GM19043 (cell line): Measurements from ENCODE around the gene STK10.
A peak's percentile ranks its signal among the peaks of the same experiment; 100 is the strongest.

Experiments used
- ATAC-seq: cut with Tn5 transposase; IDR thresholded peaks from one replicate; pipeline ENCODE4 v1.9.1; 2021; ENCODE audit warnings: low read depth; ENCODE audit not compliant: unreplicated experiment

Gene STK10

GRCh38 chr5:172144931-172145869, 42.8 kb downstream of the STK10 start:
- ATAC-seq = no peak

- ATAC-seq = peak; percentile 67
Observed at GRCh38 chr5:172144291-172144815, 43.7 kb downstream of the STK10 start.

GRCh38 chr5:172143875-172144274, 44.1 kb downstream of the STK10 start:
- ATAC-seq = no peak

GRCh38 chr5:172142709-172143215, 45.3 kb downstream of the STK10 start:
- no peak for ATAC-seq

GRCh38 chr5:172141949-172142319, 46.1 kb downstream of the STK10 start:
- no peak for ATAC-seq

GRCh38 chr5:172140866-172141265, 47.2 kb downstream of the STK10 start:
- ATAC-seq = no peak

GRCh38 chr5:172140120-172140519, 47.9 kb downstream of the STK10 start:
- ATAC-seq = no peak

GRCh38 chr5:172137046-172137445, 51.0 kb downstream of the STK10 start:
- ATAC-seq = no peak

- no peak for ATAC-seq
Observed at GRCh38 chr5:172133359-172134029, 54.5 kb downstream of the STK10 start.

GRCh38 chr5:172131690-172132089, 56.3 kb downstream of the STK10 start:
- no peak for ATAC-seq

GRCh38 chr5:172129256-172129910, 58.6 kb downstream of the STK10 start:
- ATAC-seq = no peak

GRCh38 chr5:172127581-172127980, 60.4 kb downstream of the STK10 start:
- no peak for ATAC-seq

GRCh38 chr5:172123269-172123692, 64.7 kb downstream of the STK10 start:
- no peak for ATAC-seq

GRCh38 chr5:172119921-172120688, 67.9 kb downstream of the STK10 start:
- ATAC-seq = no peak

- ATAC-seq = no peak
Observed at GRCh38 chr5:172118891-172119290, 69.1 kb downstream of the STK10 start.

GRCh38 chr5:172117977-172118701, 69.9 kb downstream of the STK10 start:
- ATAC-seq = no peak

GRCh38 chr5:172115541-172115982, 72.5 kb downstream of the STK10 start:
- ATAC-seq = no peak

- ATAC-seq = peak; percentile 41
Observed at GRCh38 chr5:172114875-172115422, 73.1 kb downstream of the STK10 start.

GRCh38 chr5:172113036-172113435, 75.0 kb downstream of the STK10 start:
- no peak for ATAC-seq
